Stimulated activated CD4-positive, alpha-beta T cell treated with anti-CD3 and anti-CD28 coated beads, Interleukin-1b, Interleukin-23, amount 100 ng/mL, for 1 hour (primary cell): ENCODE data around the gene C4BPA.

Source experiments
- DNase-seq, 2 donors: peaks; one replicate each; pipeline ENCODE4 v3.0.0-alpha.2; 2020; ENCODE audit warnings: low read depth in 2 of 2

The C4BPA gene

GRCh38 chr1:207103892-207104373 lies at the start of gene C4BPA:
C4BPA (plus strand) TSS chr1:207104233; CDS start chr1:207113026, 8,793 bp downstream.
- no peak for DNase-seq

GRCh38 chr1:207054491-207054890 lies 49.5 kb upstream of the C4BPA start:
- no peak for DNase-seq

- no peak for DNase-seq
These were observed 48.5 kb upstream of the C4BPA start for GRCh38 chr1:207055386-207056001.

- no peak for DNase-seq
These were observed 47.4 kb upstream of the C4BPA start for GRCh38 chr1:207056673-207057072.

GRCh38 chr1:207058252-207058651 lies 45.8 kb upstream of the C4BPA start:
- DNase-seq: no peak

- DNase-seq: no peak
These were observed 44.9 kb upstream of the C4BPA start for GRCh38 chr1:207058878-207059867.

GRCh38 chr1:207059881-207060280 lies 44.2 kb upstream of the C4BPA start:
- no peak for DNase-seq

GRCh38 chr1:207060596-207060995 lies 43.4 kb upstream of the C4BPA start:
- no peak for DNase-seq

GRCh38 chr1:207062058-207062457 lies 42.0 kb upstream of the C4BPA start:
- DNase-seq: no peak

GRCh38 chr1:207063014-207063413 lies 41.0 kb upstream of the C4BPA start:
- DNase-seq: no peak

- DNase-seq: no peak
These were observed 39.5 kb upstream of the C4BPA start for GRCh38 chr1:207064561-207064960.

GRCh38 chr1:207067185-207067584 lies 36.8 kb upstream of the C4BPA start:
- no peak for DNase-seq

GRCh38 chr1:207067665-207068064 lies 36.4 kb upstream of the C4BPA start:
- DNase-seq: no peak

GRCh38 chr1:207069061-207069460 lies 35.0 kb upstream of the C4BPA start:
- DNase-seq: no peak

- DNase-seq: no peak
These were observed 34.1 kb upstream of the C4BPA start for GRCh38 chr1:207069858-207070506.

GRCh38 chr1:207070811-207071210 lies 33.2 kb upstream of the C4BPA start:
- no peak for DNase-seq

- no peak for DNase-seq
These were observed 32.6 kb upstream of the C4BPA start for GRCh38 chr1:207071426-207071825.

GRCh38 chr1:207072233-207072632 lies 31.8 kb upstream of the C4BPA start:
- no peak for DNase-seq

- no peak for DNase-seq
These were observed 29.9 kb upstream of the C4BPA start for GRCh38 chr1:207073906-207074820.

GRCh38 chr1:207076181-207076955 lies 27.7 kb upstream of the C4BPA start:
- DNase-seq: no peak
